Kidney epithelial cell (primary cell): ENCODE measurements around the gene STN1. TPM values are rescaled to one million over a fixed set of nuclear protein-coding genes. Genes with fewer than 3 reads are reported as not detected.

Experiments
- DNase-seq: peaks from one replicate; pipeline ENCODE4 v3.0.0-alpha.2; 2010; ENCODE audit warnings: low read depth
- H3K27me3 ChIP-seq: 2 replicates; pipeline ENCODE4 v1.6.0; 2011; ENCODE audit warnings: low read length; ENCODE audit not compliant: control insufficient read depth, insufficient read depth
- H3K36me3 ChIP-seq: 2 replicates; pipeline ENCODE4 v1.5.1; 2011; ENCODE audit warnings: low read length; ENCODE audit not compliant: control insufficient read depth, insufficient read depth
- H3K4me3 ChIP-seq: 2 replicates; pipeline ENCODE4 v1.5.1; 2011; ENCODE audit warnings: low read depth, mild to moderate bottlenecking, control low read depth, low read length
- CTCF ChIP-seq: IDR thresholded peaks from 2 replicates; pipeline ENCODE4 v1.5.1; 2011; ENCODE audit warnings: mild to moderate bottlenecking, moderate library complexity, low read length, control low read depth, inconsistent platforms; ENCODE audit not compliant: insufficient read depth, poor library complexity, severe bottlenecking
- total RNA-seq: library from RNA; depleted of rRNA; stranded (reverse); fragments of >200 nt; gene quantifications from 2 replicates; pipeline ENCODE4 v1.2.3, GENCODE V29; 2015

The STN1 gene
- total RNA-seq, 1 donor from 2014 or later: 25.1 TPM

GRCh38 chr10:103868200-103868599, 49.8 kb downstream of the STN1 start:
- Histone ChIP-seq H3K27me3 (no peaks in the 10 kb centered on the region), H3K36me3 (no peaks in the 10 kb centered on the region), H3K4me3 (no peak overlapping the region)
- no peak for TF ChIP-seq CTCF
- DNase-seq: no peak

- TF ChIP-seq CTCF: no peak
- no peak for DNase-seq
- H3K27me3 ChIP-seq: no peaks in the 10 kb centered on the region
- H3K4me3 ChIP-seq: no peak overlapping the region
- no peaks in the 10 kb centered on the region for H3K36me3 ChIP-seq
Observed at GRCh38 chr10:103861505-103861904, 56.5 kb downstream of the STN1 start.

- no peaks in the 10 kb centered on the region for H3K36me3 ChIP-seq
- peak; percentile 70 for TF ChIP-seq CTCF
- no peak overlapping the region for H3K4me3 ChIP-seq
- DNase-seq: peak; percentile 21
- H3K27me3 ChIP-seq: peaks cover 4% of the 10 kb centered on the region
Observed at GRCh38 chr10:103859161-103860086, 58.6 kb downstream of the STN1 start.

GRCh38 chr10:103858360-103858759, 59.6 kb downstream of the STN1 start:
- no peak for DNase-seq
- Histone ChIP-seq H3K4me3 (no peak overlapping the region), H3K36me3 (no peaks in the 10 kb centered on the region), H3K27me3 (peaks cover 4% of the 10 kb centered on the region)
- no peak for TF ChIP-seq CTCF

GRCh38 chr10:103856797-103857170, 61.2 kb downstream of the STN1 start:
- TF ChIP-seq CTCF: no peak
- H3K4me3 ChIP-seq: no peak overlapping the region

More at GRCh38 chr10:103856797-103857170, 61.2 kb downstream of the STN1 start:
- peaks cover 4% of the 10 kb centered on the region for H3K27me3 ChIP-seq
- peaks cover 2% of the 10 kb centered on the region for H3K36me3 ChIP-seq
- DNase-seq: no peak
